SKM-1 (cell line): Measurements from ENCODE around the gene ARF5.

ENCODE experiments used
- DNase-seq: peaks from one replicate; lab custom pipeline; 2025; ENCODE audit not compliant: unreplicated experiment; lab: John Stamatoyannopoulos, UW

Gene ARF5

GRCh38 chr7:127588697-127589482 is 679 bp downstream of the ARF5 start:
- DNase-seq, result no peak

GRCh38 chr7:127589896-127590295 is 1.7 kb downstream of the ARF5 start:
- no peak for DNase-seq

- DNase-seq, result no peak
Measured at GRCh38 chr7:127591189-127591588, 3.0 kb downstream of the ARF5 start.

- DNase-seq, result no peak
Measured at GRCh38 chr7:127591591-127591990, 3.4 kb downstream of the ARF5 start.

- no peak for DNase-seq
Measured at GRCh38 chr7:127592550-127592949, 4.3 kb downstream of the ARF5 start.

- peak; percentile 97 for DNase-seq
Measured at GRCh38 chr7:127594490-127594889, 6.3 kb downstream of the ARF5 start.

- no peak for DNase-seq
Measured at GRCh38 chr7:127595737-127596136, 7.5 kb downstream of the ARF5 start.

GRCh38 chr7:127598318-127598717 is 10.1 kb downstream of the ARF5 start:
- DNase-seq, result no peak

- no peak for DNase-seq
Measured at GRCh38 chr7:127600885-127601284, 12.7 kb downstream of the ARF5 start.

- no peak for DNase-seq
Measured at GRCh38 chr7:127608446-127608845, 20.2 kb downstream of the ARF5 start.

GRCh38 chr7:127609297-127609696 is 21.1 kb downstream of the ARF5 start:
- no peak for DNase-seq

- DNase-seq, result no peak
Measured at GRCh38 chr7:127612263-127612662, 24.1 kb downstream of the ARF5 start.

GRCh38 chr7:127616724-127617123 is 28.5 kb downstream of the ARF5 start:
- no peak for DNase-seq

GRCh38 chr7:127618042-127618441 is 29.8 kb downstream of the ARF5 start, which contains the start of gene PAX4:
Gene PAX4, minus strand, starts transcription at chr7:127618142. Its CDS starts 2,214 bp downstream, at chr7:127615928.
- no peak for DNase-seq

- DNase-seq, result no peak
Measured at GRCh38 chr7:127618775-127619174, 30.6 kb downstream of the ARF5 start.

GRCh38 chr7:127619681-127620405 is 31.6 kb downstream of the ARF5 start:
- no peak for DNase-seq

- no peak for DNase-seq
Measured at GRCh38 chr7:127620406-127621233, 32.4 kb downstream of the ARF5 start.

- DNase-seq, result no peak
Measured at GRCh38 chr7:127625331-127625730, 37.1 kb downstream of the ARF5 start.

- no peak for DNase-seq
Measured at GRCh38 chr7:127628445-127628844, 40.2 kb downstream of the ARF5 start.

- peak; percentile 26 for DNase-seq
Measured at GRCh38 chr7:127629268-127629854, 41.1 kb downstream of the ARF5 start.

- DNase-seq, result no peak
Measured at GRCh38 chr7:127632276-127632910, 44.2 kb downstream of the ARF5 start.
